Glutamatergic neuron (in vitro differentiated cells): ENCODE measurements around the gene CYTH1. TPM values are rescaled to one million over a fixed set of nuclear protein-coding genes. Genes with fewer than 3 reads are reported as not detected.

ENCODE experiments used
- DNase-seq: peaks from one replicate; pipeline ENCODE4 v3.0.0; 2022
- H3K27ac Mint-ChIP-seq: one replicate; pipeline ENCODE4 v1.8.0; 2020; ENCODE audit warnings: mild to moderate bottlenecking, mixed read lengths, inconsistent platforms; ENCODE audit not compliant: unreplicated experiment
- H3K27me3 Mint-ChIP-seq: one replicate; pipeline ENCODE4 v1.8.0; 2020; ENCODE audit warnings: mild to moderate bottlenecking, moderate library complexity, mixed read lengths, inconsistent platforms; ENCODE audit not compliant: unreplicated experiment
- H3K36me3 Mint-ChIP-seq: one replicate; pipeline ENCODE4 v1.8.0; 2020; ENCODE audit warnings: mild to moderate bottlenecking, mixed read lengths, inconsistent platforms; ENCODE audit not compliant: unreplicated experiment
- H3K4me1 Mint-ChIP-seq: one replicate; pipeline ENCODE4 v1.8.0; 2020; ENCODE audit warnings: mild to moderate bottlenecking, low read depth, mixed read lengths, inconsistent platforms; ENCODE audit not compliant: unreplicated experiment
- H3K4me3 Mint-ChIP-seq: one replicate; pipeline ENCODE4 v1.8.0; 2020; ENCODE audit warnings: mild to moderate bottlenecking, mixed read lengths, inconsistent platforms; ENCODE audit not compliant: unreplicated experiment
- H3K9me3 Mint-ChIP-seq: one replicate; pipeline ENCODE4 v1.8.0; 2020; ENCODE audit warnings: mild to moderate bottlenecking, moderate library complexity, mixed read lengths, inconsistent platforms; ENCODE audit not compliant: unreplicated experiment
- total RNA-seq: library from RNA; stranded (reverse); fragmentation: NEBNext Ultra II Directional; extraction: Animal tissue kit (Norgen Biotek cat#: 25700); gene quantifications from one replicate; pipeline ENCODE4 v1.2.1, GENCODE V29; 2021; ENCODE audit not compliant: unreplicated experiment
- TF ChIP-seq, protein P1 (sequence below): fragments of 200-600 bp; sonication (generic); IDR thresholded peaks from one replicate; pipeline ENCODE4 v1.5.0; 2021; ENCODE audit not compliant: partially characterized antibody, unreplicated experiment

The CYTH1 gene
- total RNA-seq, 1 donor from 2014 or later, result 57.2 TPM

GRCh38 chr17:78818152-78818846 is 36.2 kb upstream of the CYTH1 start:
- DNase-seq, result no peak
- Mint-ChIP-seq H3K36me3 (no peaks in the 10 kb centered on the region), H3K9me3 (peaks cover under 1% of the 10 kb centered on the region), H3K4me3 (no peak overlapping the region), H3K4me1 (no peaks in the 10 kb centered on the region), H3K27ac (no peak overlapping the region), H3K27me3 (peaks cover 2% of the 10 kb centered on the region)
- TF ChIP-seq, protein P1, sequence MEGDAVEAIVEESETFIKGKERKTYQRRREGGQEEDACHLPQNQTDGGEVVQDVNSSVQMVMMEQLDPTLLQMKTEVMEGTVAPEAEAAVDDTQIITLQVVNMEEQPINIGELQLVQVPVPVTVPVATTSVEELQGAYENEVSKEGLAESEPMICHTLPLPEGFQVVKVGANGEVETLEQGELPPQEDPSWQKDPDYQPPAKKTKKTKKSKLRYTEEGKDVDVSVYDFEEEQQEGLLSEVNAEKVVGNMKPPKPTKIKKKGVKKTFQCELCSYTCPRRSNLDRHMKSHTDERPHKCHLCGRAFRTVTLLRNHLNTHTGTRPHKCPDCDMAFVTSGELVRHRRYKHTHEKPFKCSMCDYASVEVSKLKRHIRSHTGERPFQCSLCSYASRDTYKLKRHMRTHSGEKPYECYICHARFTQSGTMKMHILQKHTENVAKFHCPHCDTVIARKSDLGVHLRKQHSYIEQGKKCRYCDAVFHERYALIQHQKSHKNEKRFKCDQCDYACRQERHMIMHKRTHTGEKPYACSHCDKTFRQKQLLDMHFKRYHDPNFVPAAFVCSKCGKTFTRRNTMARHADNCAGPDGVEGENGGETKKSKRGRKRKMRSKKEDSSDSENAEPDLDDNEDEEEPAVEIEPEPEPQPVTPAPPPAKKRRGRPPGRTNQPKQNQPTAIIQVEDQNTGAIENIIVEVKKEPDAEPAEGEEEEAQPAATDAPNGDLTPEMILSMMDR, result no peak

- DNase-seq, result no peak
- no peak overlapping the region for H3K27ac Mint-ChIP-seq
- no peaks in the 10 kb centered on the region for H3K4me1 Mint-ChIP-seq
- no peaks in the 10 kb centered on the region for H3K9me3 Mint-ChIP-seq
- H3K36me3 Mint-ChIP-seq, result no peaks in the 10 kb centered on the region
- TF ChIP-seq, protein P1, result no peak
- no peak overlapping the region for H3K4me3 Mint-ChIP-seq
- H3K27me3 Mint-ChIP-seq, result no peaks in the 10 kb centered on the region
Measured at GRCh38 chr17:78817123-78817522, 35.0 kb upstream of the CYTH1 start.

GRCh38 chr17:78815696-78816095 is 33.6 kb upstream of the CYTH1 start:
- Mint-ChIP-seq H3K27ac (no peak overlapping the region), H3K4me1 (no peaks in the 10 kb centered on the region), H3K27me3 (no peaks in the 10 kb centered on the region), H3K36me3 (no peaks in the 10 kb centered on the region), H3K9me3 (no peaks in the 10 kb centered on the region), H3K4me3 (no peak overlapping the region)
- DNase-seq, result no peak
- TF ChIP-seq, protein P1, result no peak

DNA sequence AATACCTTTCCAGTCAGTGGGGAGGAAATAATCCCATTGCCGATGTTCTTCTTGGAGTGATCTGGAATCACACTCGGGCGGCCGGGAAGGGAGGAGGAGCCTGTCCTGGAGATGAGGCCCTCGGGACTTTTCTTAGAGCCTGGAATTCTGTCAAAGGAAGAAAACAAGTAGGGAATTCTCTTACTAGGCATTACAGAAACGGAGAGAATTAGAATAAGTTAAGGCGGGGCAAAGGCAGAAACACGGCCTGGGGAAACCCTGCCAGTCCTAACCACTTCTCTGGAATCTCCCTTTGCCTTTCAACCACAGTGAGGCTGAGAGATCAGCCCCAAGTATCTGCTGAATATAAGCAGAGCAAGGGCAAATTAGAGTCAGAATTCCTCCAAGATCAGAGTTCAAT is 30.8 kb upstream of the CYTH1 start:
- H3K27ac Mint-ChIP-seq, result no peak overlapping the region
- H3K4me3 Mint-ChIP-seq, result no peak overlapping the region
- TF ChIP-seq, protein P1, result no peak
- H3K36me3 Mint-ChIP-seq, result no peaks in the 10 kb centered on the region
- no peaks in the 10 kb centered on the region for H3K27me3 Mint-ChIP-seq
- no peaks in the 10 kb centered on the region for H3K9me3 Mint-ChIP-seq
- no peak for DNase-seq
- no peaks in the 10 kb centered on the region for H3K4me1 Mint-ChIP-seq

DNA sequence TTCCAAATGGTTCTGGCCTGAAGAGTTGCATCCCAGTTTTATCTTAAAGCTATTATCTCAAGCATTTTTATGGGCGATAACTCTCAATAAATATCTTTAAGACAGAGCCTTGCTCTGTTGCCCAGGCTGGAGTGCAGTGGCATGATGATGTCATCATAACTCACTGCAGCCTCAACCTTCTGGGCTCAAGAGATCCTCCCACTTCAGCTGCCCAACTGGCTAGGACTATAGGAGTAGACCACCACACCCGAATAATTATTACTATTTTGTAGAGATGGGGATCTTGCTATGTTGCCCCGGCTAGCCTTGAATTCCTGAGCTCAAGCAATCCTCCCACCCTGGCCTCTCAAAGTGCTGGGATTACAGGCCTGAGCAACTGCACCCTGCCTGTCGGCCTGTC is 26.1 kb upstream of the CYTH1 start:
- H3K4me3 Mint-ChIP-seq, result no peak overlapping the region
- no peaks in the 10 kb centered on the region for H3K27me3 Mint-ChIP-seq
- no peaks in the 10 kb centered on the region for H3K4me1 Mint-ChIP-seq
- DNase-seq, result no peak
- H3K36me3 Mint-ChIP-seq, result peaks cover 4% of the 10 kb centered on the region
- no peak overlapping the region for H3K27ac Mint-ChIP-seq
- TF ChIP-seq, protein P1, result no peak
- H3K9me3 Mint-ChIP-seq, result no peaks in the 10 kb centered on the region
